H1 (cell line): ENCODE data around the gene STK16. TPM values are rescaled to one million over a fixed set of nuclear protein-coding genes. Genes with fewer than 3 reads are reported as not detected.

ENCODE experiments used
- CTCF ChIA-PET: fragments of 300-600 bp; sonication (Branson Sonifier 250); formaldehyde crosslinking; loops from one replicate; lab custom pipeline; 2021; ENCODE audit not compliant: partially characterized antibody; lab: Charles Lee
- POLR2A ChIA-PET: fragments of 300-600 bp; sonication (Branson Sonifier 250); formaldehyde crosslinking; loops from one replicate; lab custom pipeline; 2021; ENCODE audit warnings: inconsistent platforms; ENCODE audit not compliant: partially characterized antibody; lab: Charles Lee
- DNase-seq, 2 experiments: peaks; one replicate each; pipeline versions ENCODE4 v3.0.0 to v3.0.0-alpha.2; 2010 to 2022; ENCODE audit warnings: low spot score in 2 of 2, low read depth in 1 of 2, mixed read lengths in 1 of 2
- FAIRE-seq: peaks from 2 replicates; lab custom pipeline; 2011; peaks lifted over from hg19 to GRCh38; lab: Jason Lieb, UNC
- H2AFZ ChIP-seq: 2 replicates; pipeline ENCODE4 v1.8.1; 2012; ENCODE audit warnings: low read length, inconsistent platforms
- H2AK5ac ChIP-seq: 2 replicates; pipeline ENCODE4 v1.6.1; 2013; ENCODE audit warnings: low read depth, low read length
- H2BK120ac ChIP-seq: replicated peaks from 2 replicates; pipeline ENCODE3; 2013; ENCODE audit warnings: low read depth, low read length, inconsistent platforms
- H2BK12ac ChIP-seq: 2 replicates; pipeline ENCODE4 v1.6.1; 2013; ENCODE audit warnings: low read depth, low read length
- H2BK15ac ChIP-seq: 2 replicates; pipeline ENCODE4 v1.6.1; 2013; ENCODE audit warnings: low read length
- H2BK20ac ChIP-seq: 2 replicates; pipeline ENCODE4 v1.6.1; 2013; ENCODE audit warnings: low read length
- H2BK5ac ChIP-seq: 2 replicates; pipeline ENCODE4 v1.6.1; 2013; ENCODE audit warnings: low read depth, low read length
- H3K14ac ChIP-seq: 2 replicates; pipeline ENCODE4 v1.6.1; 2013; ENCODE audit warnings: inconsistent platforms; ENCODE audit not compliant: insufficient read length
- H3K18ac ChIP-seq: 2 replicates; pipeline ENCODE4 v1.6.1; 2013; ENCODE audit warnings: low read length; ENCODE audit errors: extremely low read depth
- H3K23ac ChIP-seq: 2 replicates; pipeline ENCODE4 v1.6.1; 2013; ENCODE audit warnings: inconsistent platforms; ENCODE audit not compliant: insufficient read length
- H3K23me2 ChIP-seq: 2 replicates; pipeline ENCODE4 v1.6.1; 2013; ENCODE audit warnings: low read depth, low read length
- H3K27ac ChIP-seq: 2 replicates; pipeline ENCODE4 v1.6.1; 2011; ENCODE audit warnings: low read depth, low read length, inconsistent platforms
- H3K27me3 ChIP-seq, 4 experiments: replicated peaks in 1 of 4; 1 replicate in 1 of 4; 2 replicates in 3 of 4; pipeline versions ENCODE4 v1.6.1 to v1.8.1; 2011 to 2013; ENCODE audit warnings: low read length in 3 of 4, mild to moderate bottlenecking in 3 of 4, inconsistent platforms in 2 of 4, mixed read lengths in 2 of 4, moderate library complexity in 1 of 4; ENCODE audit not compliant: control insufficient read depth in 3 of 4, insufficient read depth in 3 of 4; ENCODE audit errors: extremely low read depth in 1 of 4
- H3K36me3 ChIP-seq, 4 experiments: 2 replicates each; pipeline versions ENCODE4 v1.6.1 to v1.8.1; 2011 to 2013; ENCODE audit warnings: mild to moderate bottlenecking in 4 of 4, low read length in 3 of 4, moderate library complexity in 2 of 4, control low read depth in 1 of 4, inconsistent platforms in 1 of 4; ENCODE audit not compliant: insufficient read depth in 4 of 4, control insufficient read depth in 2 of 4
- H3K4ac ChIP-seq: replicated peaks from 2 replicates; pipeline ENCODE3; 2013; ENCODE audit warnings: low read length, low read depth, mixed read lengths, inconsistent platforms; ENCODE audit not compliant: insufficient read length
- H3K4me1 ChIP-seq, 4 experiments: replicated peaks in 1 of 4; 1 replicate in 1 of 4; 2 replicates in 3 of 4; pipeline versions ENCODE4 v1.6.1 to v1.8.1; 2011 to 2013; ENCODE audit warnings: low read length in 3 of 4, inconsistent platforms in 2 of 4, mixed read lengths in 1 of 4; ENCODE audit not compliant: insufficient read depth in 4 of 4, control insufficient read depth in 3 of 4
- H3K4me2 ChIP-seq, 2 experiments: 2 replicates each; pipeline versions ENCODE4 v1.6.1 to v1.8.1; 2011 to 2013; ENCODE audit warnings: low read depth in 2 of 2, low read length in 2 of 2, control low read depth in 1 of 2, inconsistent platforms in 1 of 2, mild to moderate bottlenecking in 1 of 2; ENCODE audit not compliant: insufficient read depth in 1 of 2
- H3K4me3 ChIP-seq, 4 experiments: fragments of 200-600, 300-600 bp in 1 of 4; sonication (generic), shearing (Covaris generic), sonication (Bioruptor Twin) in 1 of 4; 2 replicates each; pipeline versions ENCODE4 v1.5.1 to v1.8.1; 2011 to 2016; ENCODE audit warnings: low read length in 4 of 4, low read depth in 3 of 4, control low read depth in 2 of 4, inconsistent platforms in 2 of 4, mild to moderate bottlenecking in 2 of 4, mixed read lengths in 1 of 4, moderate library complexity in 1 of 4; ENCODE audit not compliant: insufficient read depth in 2 of 4; ENCODE audit errors: extremely low read depth in 1 of 4
- H3K56ac ChIP-seq: replicated peaks from 2 replicates; pipeline ENCODE3; 2013; ENCODE audit warnings: low read depth, mild to moderate bottlenecking, mixed read lengths, low read length, inconsistent platforms; ENCODE audit not compliant: insufficient read length
- H3K79me1 ChIP-seq: 2 replicates; pipeline ENCODE4 v1.6.1; 2013; ENCODE audit warnings: low read depth, low read length, control low read depth
- H3K79me2 ChIP-seq, 2 experiments: 2 replicates each; pipeline versions ENCODE4 v1.6.1 to v1.8.1; 2012 to 2013; ENCODE audit warnings: low read length in 2 of 2, mild to moderate bottlenecking in 2 of 2, inconsistent platforms in 1 of 2; ENCODE audit not compliant: insufficient read depth in 2 of 2, control insufficient read depth in 1 of 2
- H3K9ac ChIP-seq, 4 experiments: replicated peaks in 1 of 4; 1 replicate in 1 of 4; 2 replicates in 3 of 4; pipeline versions ENCODE4 v1.6.1 to v1.8.1; 2011 to 2013; ENCODE audit warnings: low read depth in 3 of 4, low read length in 3 of 4, control low read depth in 2 of 4, mild to moderate bottlenecking in 2 of 4, moderate library complexity in 2 of 4, inconsistent platforms in 1 of 4; ENCODE audit errors: extremely low read depth in 1 of 4
- H3K9me3 ChIP-seq, 2 experiments: 2 replicates each; pipeline versions ENCODE4 v1.6.1 to v1.8.1; 2012 to 2013; ENCODE audit warnings: mild to moderate bottlenecking in 2 of 2, moderate library complexity in 2 of 2, control low read depth in 1 of 2, inconsistent platforms in 1 of 2, low read depth in 1 of 2, low read length in 1 of 2, mixed read lengths in 1 of 2; ENCODE audit not compliant: insufficient read depth in 2 of 2
- H4K20me1 ChIP-seq, 2 experiments: replicated peaks in 1 of 2; 2 replicates each; pipeline versions ENCODE3 to v1.8.1; 2011 to 2013; ENCODE audit warnings: inconsistent platforms in 2 of 2, low read length in 2 of 2, mild to moderate bottlenecking in 1 of 2; ENCODE audit not compliant: insufficient read depth in 2 of 2, control insufficient read depth in 1 of 2
- H4K5ac ChIP-seq: 2 replicates; pipeline ENCODE4 v1.6.1; 2013; ENCODE audit warnings: low read length, low read depth, mixed read lengths, inconsistent platforms; ENCODE audit not compliant: insufficient read length
- H4K8ac ChIP-seq: 2 replicates; pipeline ENCODE4 v1.8.0; 2013; ENCODE audit warnings: mild to moderate bottlenecking, moderate library complexity, low read length, inconsistent platforms; ENCODE audit not compliant: insufficient read depth; ENCODE audit errors: extremely low read depth
- H4K91ac ChIP-seq: replicated peaks from 2 replicates; pipeline ENCODE3; 2013; ENCODE audit warnings: low read length, mixed read lengths, inconsistent platforms; ENCODE audit not compliant: insufficient read length
- BCL11A ChIP-seq, 2 experiments: IDR thresholded peaks; one replicate each; pipeline ENCODE4 v1.6.1; 2011; ENCODE audit warnings: low read depth in 2 of 2, low read length in 2 of 2, mild to moderate bottlenecking in 2 of 2
- CBX8 ChIP-seq: fragments of 300-800, 300-1000 bp; sonication (generic); IDR thresholded peaks from 2 replicates; pipeline ENCODE4 v1.7.1; 2016; ENCODE audit warnings: low read depth, low read length, borderline replicate concordance
- FOSL1 ChIP-seq: IDR thresholded peaks from 2 replicates; pipeline ENCODE4 v1.6.1; 2011; ENCODE audit warnings: mild to moderate bottlenecking, low read depth, low read length, moderate library complexity; ENCODE audit not compliant: insufficient read depth
- RAD21 ChIP-seq, 2 experiments: IDR thresholded peaks in 1 of 2; conservative IDR thresholded peaks in 1 of 2; 2 replicates each; pipeline ENCODE4 v1.6.1; 2011; ENCODE audit warnings: low read depth in 2 of 2, low read length in 2 of 2, improper control_type of control experiment in 1 of 2, inconsistent platforms in 1 of 2, mild to moderate bottlenecking in 1 of 2, moderate library complexity in 1 of 2
- TAF7 ChIP-seq: optimal IDR thresholded peaks from 2 replicates; pipeline ENCODE3; 2011; ENCODE audit warnings: low read depth, mild to moderate bottlenecking, inconsistent platforms, low read length, moderate library complexity, borderline replicate concordance
- WGBS, 2 experiments: shearing (Covaris generic) in 1 of 2; methylation state at CpG; one replicate each; pipeline versions ENCODE4 v1.1.6 to v1.1.7; 2013 to 2015; ENCODE audit warnings: low lambda C conversion rate in 2 of 2, mixed read lengths in 2 of 2, inconsistent platforms in 1 of 2, low coverage in 1 of 2, missing lambda C conversion rate in 1 of 2; ENCODE audit not compliant: insufficient replicate concordance in 2 of 2, insufficient coverage in 1 of 2, insufficient read length in 1 of 2; ENCODE audit errors: extremely low coverage in 1 of 2, missing lambda C conversion rate in 1 of 2; 5-methylcytosine and 5-hydroxymethylcytosine counted together
- polyA plus RNA-seq, 7 experiments: library from polyadenylated mRNA; depleted of rRNA in 3 of 7; stranded (reverse) in 5 of 7; unstranded in 2 of 7; fragments of >200 nt in 5 of 7; fragments of 200-250 nt in 2 of 7; gene quantifications; 1 replicate in 5 of 7; 2 replicates in 1 of 7; 4 replicates in 1 of 7; pipeline versions ENCODE4 v1.2.1 to v1.2.3, GENCODE V29; 2011 to 2013; ENCODE audit warnings: missing spikeins in 2 of 7, mixed read lengths in 2 of 7
- total RNA-seq: library from RNA; stranded (reverse); fragmentation: NEBNext Ultra II Directional; extraction: Animal tissue kit (Norgen Biotek cat#: 25700); gene quantifications from 2 replicates; pipeline ENCODE4 v1.2.1, GENCODE V29; 2021
- TF ChIP-seq, protein P1 (sequence below), 3 experiments: IDR thresholded peaks; 1 replicate in 2 of 3; 2 replicates in 1 of 3; pipeline versions ENCODE4 v1.5.1 to v1.6.1; 2011; ENCODE audit warnings: low read length in 3 of 3, mild to moderate bottlenecking in 3 of 3, inconsistent platforms in 2 of 3, low read depth in 1 of 3, moderate library complexity in 1 of 3; ENCODE audit not compliant: insufficient read depth in 1 of 3; ENCODE audit errors: control extremely low read depth in 1 of 3

STK16 gene
- total and polyA plus RNA-seq, 2 of the 8 experiments (the other 6 are each of a cell fraction or from before 2014, with no cell fraction given) = 21.3 to 51.4 TPM

- peak within 1 kb of the TSS; percentile 14; the same call in 1 of the 2 replicates for H2AFZ ChIP-seq
- H3K14ac ChIP-seq = no peak within 1 kb of the TSS
- FAIRE-seq (no peak), DNase-seq (peak in 1 of 2 experiments; percentile 85)
- H4K91ac ChIP-seq = no peak within 1 kb of the TSS
- H3K18ac ChIP-seq = peak within 1 kb of the TSS; percentile 95
- ChIA-PET POLR2A (interaction anchor here (0.6 to 14.9 kb wide), 20 partner anchors 8 to 131 kb away, joined by 3 to 190 read pairs (median 6); partner anchors contain the start of genes ABCB6, ANKZF1, ATG9A and CNPPD1), CTCF (interaction anchor here (0.6 to 6.6 kb wide), 13 partner anchors 8 to 116 kb away, joined by 3 to 118 read pairs (median 3); partner anchors contain the start of genes DNAJB2, GLB1L, STK16 and ZFAND2B)
- H3K36me3 ChIP-seq = peaks cover 0 to 9% (median 4%) of the 10 kb centered on the region in 4 experiments; a peak in 4 of 8 replicates
- H3K27ac ChIP-seq = no peak within 1 kb of the TSS
- H3K4me1 ChIP-seq = peaks cover 5 to 14% (median 9%) of the 10 kb centered on the region in 4 experiments
- no peaks in the 10 kb centered on the region for H3K9me3 ChIP-seq
- no peak within 1 kb of the TSS for H3K23ac ChIP-seq
- H4K5ac ChIP-seq = no peak within 1 kb of the TSS
- H2BK5ac ChIP-seq = peak within 1 kb of the TSS; percentile 44; the same call in 1 of the 2 replicates
- no peak within 1 kb of the TSS; the same call in 1 of the 2 replicates for H2AK5ac ChIP-seq
- H4K20me1 ChIP-seq = peaks cover 0 to 2% of the 10 kb centered on the region in 2 experiments
- peak within 1 kb of the TSS; percentile 80; the same call in 1 of the 2 replicates for H2BK12ac ChIP-seq
- peaks cover 17% of the 10 kb centered on the region for H3K23me2 ChIP-seq
- 2% methylated on average over 44 of the region's 49 CpGs; no CpG with 5 or more reads in 1 of the 2 experiments for WGBS, 2 experiments
- no peak within 1 kb of the TSS for H3K56ac ChIP-seq
- no peaks in the 10 kb centered on the region for H3K79me2 ChIP-seq
- no peak within 1 kb of the TSS for H2BK20ac ChIP-seq
- no peak within 1 kb of the TSS for H2BK120ac ChIP-seq
- H3K4me3 ChIP-seq = peak within 1 kb of the TSS; percentile 46 to 64 (median 57)
- H3K4ac ChIP-seq = peak within 1 kb of the TSS; percentile 71
- peak within 1 kb of the TSS; percentile 88 for H4K8ac ChIP-seq
- peak within 1 kb of the TSS in 3 of 4 experiments; percentile 17 to 52 (median 20); a peak in 4 of 7 replicates for H3K9ac ChIP-seq
- H3K4me2 ChIP-seq = peak within 1 kb of the TSS; percentile 85 to 92
- H3K79me1 ChIP-seq = peaks cover 2% of the 10 kb centered on the region; the same call in 1 of the 2 replicates
- peaks cover 16 to 43% (median 35%) of the 10 kb centered on the region in 4 experiments for H3K27me3 ChIP-seq
- H2BK15ac ChIP-seq = peak within 1 kb of the TSS; percentile 95
- TF ChIP-seq CBX8 (no peak), BCL11A (IDR thresholded peaks at IDR 0.05; ENCODE audit: low read depth in 2 of 2, low read length in 2 of 2) (no peak), FOSL1 (no peak), RAD21 (IDR thresholded peaks at IDR 0.05 in 1 of 2, conservative IDR thresholded peaks at IDR 0.05 in 1 of 2; ENCODE audit: low read depth in 2 of 2, low read length in 2 of 2) (no peak), TAF7 (peak; percentile 28)
- TF ChIP-seq, protein P1, sequence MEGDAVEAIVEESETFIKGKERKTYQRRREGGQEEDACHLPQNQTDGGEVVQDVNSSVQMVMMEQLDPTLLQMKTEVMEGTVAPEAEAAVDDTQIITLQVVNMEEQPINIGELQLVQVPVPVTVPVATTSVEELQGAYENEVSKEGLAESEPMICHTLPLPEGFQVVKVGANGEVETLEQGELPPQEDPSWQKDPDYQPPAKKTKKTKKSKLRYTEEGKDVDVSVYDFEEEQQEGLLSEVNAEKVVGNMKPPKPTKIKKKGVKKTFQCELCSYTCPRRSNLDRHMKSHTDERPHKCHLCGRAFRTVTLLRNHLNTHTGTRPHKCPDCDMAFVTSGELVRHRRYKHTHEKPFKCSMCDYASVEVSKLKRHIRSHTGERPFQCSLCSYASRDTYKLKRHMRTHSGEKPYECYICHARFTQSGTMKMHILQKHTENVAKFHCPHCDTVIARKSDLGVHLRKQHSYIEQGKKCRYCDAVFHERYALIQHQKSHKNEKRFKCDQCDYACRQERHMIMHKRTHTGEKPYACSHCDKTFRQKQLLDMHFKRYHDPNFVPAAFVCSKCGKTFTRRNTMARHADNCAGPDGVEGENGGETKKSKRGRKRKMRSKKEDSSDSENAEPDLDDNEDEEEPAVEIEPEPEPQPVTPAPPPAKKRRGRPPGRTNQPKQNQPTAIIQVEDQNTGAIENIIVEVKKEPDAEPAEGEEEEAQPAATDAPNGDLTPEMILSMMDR (IDR thresholded peaks at IDR 0.05; ENCODE audit: control extremely low read depth in 1 of 3, insufficient read depth in 1 of 3, low read depth in 1 of 3, low read length in 3 of 3) = no peak
Observed at GRCh38 chr2:219252900-219253752, 7.8 kb downstream of the STK16 start, which contains the start of gene TUBA4B. Gene TUBA4B (plus strand): TSS chr2:219253243. CDS start chr2:219253408, 165 bp downstream.
